ENCODE data around the gene FAM81A.

GRCh38 chr15:59436774-59437141, 1.2 kb upstream of the FAM81A start:
- TF ChIP-seq POLR2A (IDR thresholded peaks at IDR 0.05) (no peak), CTCF (IDR thresholded peaks at IDR 0.05) (no peak), EP300 (IDR thresholded peaks at IDR 0.05) (no peak)

All from ovary (tissue), 3 donors.